ENCODE measurements around the gene STX1A. TPM values are rescaled to one million over a fixed set of nuclear protein-coding genes. Genes with fewer than 3 reads are reported as not detected.
"Not testable (repeated sequence)": the region's sequence is repeated elsewhere in the genome, so short reads cannot be mapped to it uniquely, and the experiment has no call there.

Gene STX1A
- total RNA-seq, 4 donors from 2014 or later: 2.3 to 19.1 (median 11.0) TPM

DNA sequence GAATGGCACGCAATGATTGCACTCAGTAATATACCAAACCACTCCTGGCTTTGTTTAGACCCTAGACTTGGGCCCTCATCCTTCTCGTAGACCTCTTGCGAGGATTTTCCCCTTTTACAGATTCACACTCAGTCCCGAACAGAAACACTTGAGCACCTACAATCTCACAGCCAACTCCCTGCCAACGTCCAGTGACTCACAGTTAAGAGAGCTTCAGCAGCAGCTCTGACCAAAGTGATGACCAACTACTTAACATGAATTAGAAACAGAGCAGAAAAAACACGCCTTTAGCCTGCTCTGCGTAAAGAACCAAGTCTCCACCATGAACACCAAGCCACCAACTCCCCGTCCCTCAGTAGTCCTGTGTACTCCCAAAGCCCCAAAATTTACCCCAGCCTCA lies 38.4 kb downstream of the STX1A start:
- Histone ChIP-seq H3K9me3 (no peaks in the 10 kb centered on the region), H3K27ac (no peak overlapping the region), H3K4me3 (no peak overlapping the region), H3K36me3 (no peaks in the 10 kb centered on the region), H3K27me3 (no peaks in the 10 kb centered on the region), H3K4me1 (peaks cover 0 to 16% of the 10 kb centered on the region in 2 donors)
- DNase-seq: no peak
- TF ChIP-seq, protein P1, sequence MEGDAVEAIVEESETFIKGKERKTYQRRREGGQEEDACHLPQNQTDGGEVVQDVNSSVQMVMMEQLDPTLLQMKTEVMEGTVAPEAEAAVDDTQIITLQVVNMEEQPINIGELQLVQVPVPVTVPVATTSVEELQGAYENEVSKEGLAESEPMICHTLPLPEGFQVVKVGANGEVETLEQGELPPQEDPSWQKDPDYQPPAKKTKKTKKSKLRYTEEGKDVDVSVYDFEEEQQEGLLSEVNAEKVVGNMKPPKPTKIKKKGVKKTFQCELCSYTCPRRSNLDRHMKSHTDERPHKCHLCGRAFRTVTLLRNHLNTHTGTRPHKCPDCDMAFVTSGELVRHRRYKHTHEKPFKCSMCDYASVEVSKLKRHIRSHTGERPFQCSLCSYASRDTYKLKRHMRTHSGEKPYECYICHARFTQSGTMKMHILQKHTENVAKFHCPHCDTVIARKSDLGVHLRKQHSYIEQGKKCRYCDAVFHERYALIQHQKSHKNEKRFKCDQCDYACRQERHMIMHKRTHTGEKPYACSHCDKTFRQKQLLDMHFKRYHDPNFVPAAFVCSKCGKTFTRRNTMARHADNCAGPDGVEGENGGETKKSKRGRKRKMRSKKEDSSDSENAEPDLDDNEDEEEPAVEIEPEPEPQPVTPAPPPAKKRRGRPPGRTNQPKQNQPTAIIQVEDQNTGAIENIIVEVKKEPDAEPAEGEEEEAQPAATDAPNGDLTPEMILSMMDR (IDR thresholded peaks at IDR 0.05): no peak
- no peak for TF ChIP-seq POLR2A (IDR thresholded peaks at IDR 0.05)
- intact Hi-C loops (cut with DNase I; ENCODE audit: low total_unique reads): no loop called here

DNA sequence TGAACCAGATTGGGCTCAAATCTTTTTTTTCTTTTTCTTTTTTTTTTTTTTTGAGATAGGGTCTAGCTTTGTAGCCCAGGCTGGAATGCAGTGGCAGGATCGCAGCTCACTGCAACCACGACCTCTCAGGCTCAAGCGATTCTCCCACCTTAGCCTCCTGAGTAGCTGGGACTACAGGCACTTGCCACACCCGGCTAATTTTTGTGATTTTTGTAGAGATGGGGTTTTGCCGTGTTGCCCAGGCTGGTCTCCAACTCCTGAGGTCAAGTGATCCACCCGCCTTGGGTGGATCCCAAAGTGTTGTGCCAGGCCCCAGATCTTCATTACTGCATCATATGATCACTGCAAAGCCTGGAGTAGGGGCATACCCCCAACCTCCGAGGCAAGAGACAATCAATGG lies 39.0 kb downstream of the STX1A start:
- H3K36me3 ChIP-seq: no peaks in the 10 kb centered on the region
- intact Hi-C loops (cut with DNase I; ENCODE audit: low total_unique reads): no loop called here
- no peak overlapping the region for H3K4me3 ChIP-seq
- no peaks in the 10 kb centered on the region for H3K9me3 ChIP-seq
- H3K27ac ChIP-seq: no peak overlapping the region
- TF ChIP-seq, protein P1 (IDR thresholded peaks at IDR 0.05): no peak
- TF ChIP-seq POLR2A (IDR thresholded peaks at IDR 0.05): no peak
- H3K4me1 ChIP-seq: peaks cover 0 to 16% of the 10 kb centered on the region in 2 donors
- H3K27me3 ChIP-seq: no peaks in the 10 kb centered on the region
- DNase-seq: no peak

DNA sequence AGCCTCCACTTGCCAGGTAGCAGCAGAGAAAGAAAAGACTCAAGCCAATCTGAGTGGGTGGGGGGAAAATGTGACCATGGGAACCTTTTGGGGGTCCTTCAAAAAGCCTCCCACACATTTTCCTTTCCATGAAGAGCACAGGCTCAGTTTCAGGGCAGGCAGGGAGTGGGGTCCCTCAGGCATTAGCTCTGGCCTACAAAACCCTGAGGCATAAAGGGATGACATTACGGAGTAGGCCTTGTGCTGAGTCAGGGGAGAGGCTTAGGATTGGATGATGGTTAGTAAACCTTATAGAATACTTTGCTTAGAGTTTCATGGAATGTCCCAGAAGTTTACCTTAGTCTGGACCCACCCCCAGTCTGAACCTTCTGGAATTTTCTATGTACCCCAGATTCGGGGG lies 39.8 kb downstream of the STX1A start:
- TF ChIP-seq POLR2A (IDR thresholded peaks at IDR 0.05): no peak
- TF ChIP-seq, protein P1 (IDR thresholded peaks at IDR 0.05): no peak
- no peak overlapping the region for H3K27ac ChIP-seq
- no peak overlapping the region for H3K4me3 ChIP-seq
- H3K4me1 ChIP-seq: peaks cover 0 to 16% of the 10 kb centered on the region in 2 donors
- DNase-seq: no peak
- H3K27me3 ChIP-seq: no peaks in the 10 kb centered on the region
- H3K36me3 ChIP-seq: no peaks in the 10 kb centered on the region
- intact Hi-C loops (cut with DNase I; ENCODE audit: low total_unique reads): no loop called here
- no peaks in the 10 kb centered on the region for H3K9me3 ChIP-seq

DNA sequence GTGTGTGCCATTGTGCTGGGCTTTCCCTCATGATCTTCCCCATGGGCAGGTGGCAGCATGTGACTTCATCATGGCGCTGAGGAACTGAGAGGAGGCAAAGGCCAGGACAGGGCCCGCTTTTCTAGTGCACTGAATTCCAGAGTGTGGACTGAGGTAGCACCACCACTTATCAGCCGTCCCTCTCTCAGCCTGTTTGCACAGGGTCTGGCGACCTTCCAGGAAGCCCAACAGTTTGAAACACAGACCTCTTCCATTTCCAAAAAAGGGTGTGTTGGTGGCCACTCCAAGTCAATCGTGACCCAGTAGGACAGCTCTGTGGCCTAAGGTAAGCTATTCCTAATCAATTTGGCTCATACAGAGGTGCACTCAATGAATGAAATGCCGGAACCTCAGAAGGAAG lies 40.6 kb downstream of the STX1A start:
- no peaks in the 10 kb centered on the region for H3K27me3 ChIP-seq
- TF ChIP-seq, protein P1 (IDR thresholded peaks at IDR 0.05): no peak
- no peak for TF ChIP-seq POLR2A (IDR thresholded peaks at IDR 0.05)
- DNase-seq: no peak
- intact Hi-C loops (cut with DNase I; ENCODE audit: low total_unique reads): no loop called here
- no peaks in the 10 kb centered on the region for H3K36me3 ChIP-seq
- H3K4me3 ChIP-seq: no peak overlapping the region
- H3K4me1 ChIP-seq: peaks cover 0 to 16% of the 10 kb centered on the region in 2 donors
- H3K27ac ChIP-seq: no peak overlapping the region
- no peaks in the 10 kb centered on the region for H3K9me3 ChIP-seq

DNA sequence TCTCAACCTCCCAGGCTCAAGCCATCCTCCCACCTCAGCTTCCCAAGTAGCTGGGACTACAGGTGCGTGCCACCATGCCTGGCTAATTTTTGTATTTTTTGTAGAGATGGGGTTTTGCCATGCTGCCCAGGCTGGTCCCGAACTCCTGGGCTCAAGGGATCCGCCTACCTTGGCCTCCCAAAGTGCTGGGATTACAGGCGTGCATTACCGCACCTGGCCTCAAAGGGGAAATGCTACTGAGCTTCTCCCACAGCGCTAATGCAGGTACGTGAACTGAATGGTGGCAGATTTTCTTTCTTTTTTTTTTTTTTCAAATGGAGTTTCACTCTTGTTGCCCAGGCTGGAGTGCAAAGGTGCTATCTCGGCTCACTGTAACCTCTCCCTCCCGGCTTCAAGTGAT lies 43.4 kb downstream of the STX1A start:
- H3K36me3 ChIP-seq; H3K9me3 ChIP-seq; H3K4me1 ChIP-seq; H3K27ac ChIP-seq; H3K27me3 ChIP-seq; intact Hi-C loops (cut with DNase I; ENCODE audit: low total_unique reads); H3K4me3 ChIP-seq; DNase-seq: not testable (repeated sequence)

DNA sequence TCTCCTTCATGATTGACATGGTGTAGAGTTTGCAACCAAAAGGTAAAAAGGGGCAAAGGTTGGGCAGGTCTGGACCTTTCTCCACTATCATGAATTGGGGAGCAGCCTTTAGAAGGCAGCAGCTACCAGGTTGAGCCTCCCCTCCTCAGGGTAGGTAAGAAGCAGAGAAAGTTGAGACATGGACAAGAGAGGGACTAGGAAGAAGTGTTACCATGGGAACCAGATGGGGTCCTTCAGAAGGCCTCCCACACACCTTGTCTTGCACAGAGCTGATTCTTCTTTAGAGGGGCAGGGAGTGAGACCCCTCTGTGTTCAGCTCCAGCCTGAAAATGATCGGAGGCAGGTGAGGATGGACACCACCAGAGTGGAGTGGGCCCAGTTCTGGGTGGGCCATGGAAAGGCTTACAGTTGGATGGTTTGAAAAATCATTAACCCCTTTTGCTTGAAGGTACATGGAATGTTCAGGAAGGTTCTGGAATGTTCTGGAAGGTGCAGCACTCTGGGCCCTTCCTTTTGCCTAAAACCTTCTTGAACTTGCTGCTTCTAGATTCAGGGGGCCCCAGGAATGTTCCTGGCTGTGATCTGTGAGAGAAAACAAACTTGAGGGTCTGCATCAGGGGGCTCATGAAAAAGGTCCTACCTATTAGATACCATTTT lies 44.9 kb downstream of the STX1A start:
- H3K36me3 ChIP-seq: no peaks in the 10 kb centered on the region
- no peaks in the 10 kb centered on the region for H3K9me3 ChIP-seq
- H3K4me1 ChIP-seq: no peaks in the 10 kb centered on the region
- H3K27me3 ChIP-seq: no peaks in the 10 kb centered on the region
- H3K4me3 ChIP-seq: no peak overlapping the region
- TF ChIP-seq POLR2A (IDR thresholded peaks at IDR 0.05): no peak
- intact Hi-C loops (cut with DNase I; ENCODE audit: low total_unique reads): no loop called here
- no peak for DNase-seq
- H3K27ac ChIP-seq: no peak overlapping the region

All from uterus (tissue), 4 donors.